ENCODE results near the gene FLII. TPM values are rescaled to one million over a fixed set of nuclear protein-coding genes. Genes with fewer than 3 reads are reported as not detected.
A peak's percentile ranks its signal among the peaks of the same experiment; 100 is the strongest.

Gene FLII
- total RNA-seq, 1 donor from 2014 or later: 294 TPM

GRCh38 chr17:18261659-18262058 lies 3.1 kb upstream of the FLII start:
- intact Hi-C loops (cut with DNase I): loop anchor here (2.0 kb wide), 3 partner anchors 37 to 77 kb away; partner anchors contain the start of genes LLGL1, SMCR8 and TOP3A
- DNase-seq (ENCODE audit: low spot score): no peak

GRCh38 chr17:18261146-18261515 lies 2.6 kb upstream of the FLII start:
- peak; percentile 94 for DNase-seq (ENCODE audit: low spot score)
- intact Hi-C loops (cut with DNase I): loop anchor here (2.0 kb wide), 3 partner anchors 36 to 76 kb away; partner anchors contain the start of genes LLGL1, SMCR8 and TOP3A

GRCh38 chr17:18260332-18261145 lies 2.0 kb upstream of the FLII start, which contains the start of gene MIEF2:
Gene MIEF2, plus strand, starts transcription at chr17:18260662. Its CDS starts 2,059 bp downstream, at chr17:18262721.
- intact Hi-C loops (cut with DNase I): loop anchor here (2.0 kb wide), 3 partner anchors 36 to 76 kb away; partner anchors contain the start of genes LLGL1, SMCR8 and TOP3A
- DNase-seq (ENCODE audit: low spot score): peak; percentile 98

DNA sequence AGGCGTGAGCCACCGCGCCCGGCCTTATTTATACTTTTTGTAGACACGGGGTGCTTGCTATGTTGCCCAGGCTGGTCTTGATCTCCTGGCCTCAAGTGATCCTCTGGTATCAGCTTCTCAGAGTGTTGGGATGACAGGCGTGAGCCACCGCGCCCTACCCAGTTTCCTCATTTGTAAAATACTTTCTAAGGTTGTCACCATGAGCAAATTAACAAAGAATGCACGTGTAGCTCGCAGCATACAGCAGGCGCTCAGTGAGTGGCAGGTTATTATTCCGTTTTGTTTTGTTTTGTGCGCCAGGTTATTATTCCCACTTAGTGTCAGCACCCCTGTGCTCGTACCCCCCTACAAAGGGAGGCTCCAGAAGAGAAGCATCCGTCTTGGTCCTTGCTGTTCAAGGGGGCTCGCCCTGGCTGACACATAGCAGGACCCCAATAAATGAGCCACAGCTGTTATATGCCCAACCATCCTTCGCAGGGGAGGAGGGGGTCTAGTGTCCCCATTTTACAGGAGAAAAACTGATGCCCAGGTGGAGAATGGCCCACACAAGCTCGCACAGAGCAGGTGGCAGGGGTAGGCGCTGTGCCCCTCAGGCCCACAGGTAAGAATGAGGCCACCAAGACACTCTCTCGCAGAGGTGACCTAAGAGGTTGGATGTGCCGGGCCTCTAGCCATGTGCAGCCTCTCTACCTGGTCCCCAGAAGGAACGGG lies 1.2 kb upstream of the FLII start:
- intact Hi-C loops (cut with DNase I): loop anchor here (2.0 kb wide), 3 partner anchors 35 to 75 kb away; partner anchors contain the start of genes LLGL1, SMCR8 and TOP3A

GRCh38 chr17:18257982-18258355 lies 569 bp downstream of the FLII start:
- intact Hi-C loops (cut with DNase I): no loop called here
- DNase-seq (ENCODE audit: low spot score): peak; percentile 90

More for the DNA sequence above, 1.2 kb upstream of the FLII start:
- no peak for DNase-seq (ENCODE audit: low spot score)

- intact Hi-C loops (cut with DNase I): no loop called here
- peak; percentile 87 for DNase-seq (ENCODE audit: low spot score)
Observed at GRCh38 chr17:18257268-18257981, 1.1 kb downstream of the FLII start.

GRCh38 chr17:18256776-18257175 lies 1.8 kb downstream of the FLII start:
- intact Hi-C loops (cut with DNase I): no loop called here

GRCh38 chr17:18256351-18256750 lies 2.2 kb downstream of the FLII start:
- intact Hi-C loops (cut with DNase I): no loop called here
- no peak for DNase-seq (ENCODE audit: low spot score)

More at GRCh38 chr17:18256776-18257175, 1.8 kb downstream of the FLII start:
- DNase-seq (ENCODE audit: low spot score): no peak

DNA sequence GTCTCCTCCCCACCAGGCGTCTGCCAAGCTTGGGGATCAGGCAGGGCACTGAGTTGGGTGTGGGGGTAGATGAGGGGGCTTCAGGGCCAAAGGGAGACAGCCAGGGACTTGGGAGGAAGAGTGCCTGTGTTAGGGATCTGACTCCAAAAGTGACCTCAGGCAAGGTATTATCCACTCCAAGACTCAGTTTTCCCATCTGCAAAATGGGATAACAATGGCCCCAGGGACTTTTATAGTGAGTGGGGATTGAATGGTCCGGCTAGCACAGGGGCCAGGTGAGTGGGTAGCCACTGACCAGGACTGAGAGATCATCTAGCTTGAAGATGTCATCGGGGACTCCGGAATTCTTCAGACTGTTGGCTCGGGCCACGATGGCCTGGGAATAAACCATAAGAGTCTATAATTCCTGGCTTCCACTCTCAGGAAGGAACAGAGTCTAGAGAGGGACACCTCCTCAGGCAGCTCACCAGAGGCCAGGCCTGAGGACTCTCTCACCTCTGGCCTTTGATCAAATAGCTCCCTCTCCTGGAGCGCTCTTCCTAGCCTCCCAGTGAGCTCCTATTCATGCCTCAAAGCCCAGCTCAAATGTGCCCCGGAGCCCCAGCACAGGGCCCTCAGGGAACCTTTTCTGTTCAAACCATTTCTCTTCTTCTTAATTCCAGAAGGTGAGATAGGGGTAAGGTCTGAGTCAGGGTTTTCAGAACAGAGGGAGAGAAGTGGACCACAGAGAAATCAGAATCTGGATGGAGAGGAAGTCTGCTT lies 3.5 kb downstream of the FLII start:
- intact Hi-C loops (cut with DNase I): no loop called here
- DNase-seq (ENCODE audit: low spot score): no peak

GRCh38 chr17:18253947-18254821 lies 4.4 kb downstream of the FLII start:
- intact Hi-C loops (cut with DNase I): no loop called here
- DNase-seq (ENCODE audit: low spot score): no peak

DNA sequence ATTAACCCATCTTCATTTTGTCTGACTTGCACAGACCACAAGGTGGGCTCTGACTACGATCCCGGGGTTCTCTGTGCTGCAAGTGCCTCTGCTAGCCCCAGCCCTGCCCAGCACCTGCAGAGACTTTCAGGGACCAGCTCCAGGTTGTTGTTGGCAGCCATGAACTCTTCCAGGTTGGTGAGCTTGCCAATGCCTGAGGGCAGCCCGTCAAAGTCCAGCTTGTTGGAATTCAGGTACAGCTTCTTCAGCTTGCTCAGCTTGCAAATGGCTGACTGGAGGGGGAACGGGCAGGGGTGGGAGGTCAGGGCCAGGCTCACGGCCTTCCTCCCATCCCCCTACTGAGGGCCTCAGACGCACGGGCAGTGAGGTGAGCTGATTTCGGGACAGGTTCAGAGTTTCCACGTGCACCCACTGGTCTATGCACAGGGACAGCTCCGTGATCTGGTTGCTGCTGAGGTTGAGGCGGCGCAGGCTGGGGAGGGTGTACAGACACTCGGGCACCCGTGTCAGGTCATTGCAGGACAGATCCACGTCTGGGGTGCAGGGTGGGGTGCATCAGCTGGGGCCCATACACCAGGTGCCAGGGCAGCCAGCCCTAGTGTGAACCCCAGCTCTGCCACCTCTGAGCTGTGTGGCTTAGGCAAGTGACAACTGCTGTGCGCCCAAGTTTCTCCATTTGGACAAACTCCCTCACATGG lies 5.2 kb downstream of the FLII start:
- intact Hi-C loops (cut with DNase I): no loop called here
- no peak for DNase-seq (ENCODE audit: low spot score)

- DNase-seq (ENCODE audit: low spot score): no peak
- intact Hi-C loops (cut with DNase I): no loop called here
Observed at GRCh38 chr17:18252160-18252559, 6.4 kb downstream of the FLII start.

DNA sequence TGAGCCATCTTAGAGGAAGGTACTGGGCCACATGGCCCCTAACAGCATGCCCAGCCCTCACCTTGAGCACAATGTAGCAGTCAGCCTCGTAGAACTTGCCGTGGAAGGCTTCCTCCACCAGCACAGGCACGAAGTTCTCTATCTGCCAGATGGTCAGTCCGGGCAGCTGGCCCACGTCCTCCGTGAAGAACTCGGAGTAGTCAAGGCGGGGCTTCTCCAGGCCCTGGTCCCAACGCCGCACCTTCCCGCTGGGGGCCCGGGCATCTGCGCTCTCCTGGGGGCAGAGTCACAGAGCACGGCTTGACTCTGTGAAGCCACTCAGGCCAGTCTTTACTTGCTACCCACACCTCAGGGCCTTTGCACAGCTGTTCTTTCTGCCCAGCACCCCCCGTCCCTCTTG lies 7.3 kb downstream of the FLII start:
- intact Hi-C loops (cut with DNase I): no loop called here
- DNase-seq (ENCODE audit: low spot score): no peak

DNA sequence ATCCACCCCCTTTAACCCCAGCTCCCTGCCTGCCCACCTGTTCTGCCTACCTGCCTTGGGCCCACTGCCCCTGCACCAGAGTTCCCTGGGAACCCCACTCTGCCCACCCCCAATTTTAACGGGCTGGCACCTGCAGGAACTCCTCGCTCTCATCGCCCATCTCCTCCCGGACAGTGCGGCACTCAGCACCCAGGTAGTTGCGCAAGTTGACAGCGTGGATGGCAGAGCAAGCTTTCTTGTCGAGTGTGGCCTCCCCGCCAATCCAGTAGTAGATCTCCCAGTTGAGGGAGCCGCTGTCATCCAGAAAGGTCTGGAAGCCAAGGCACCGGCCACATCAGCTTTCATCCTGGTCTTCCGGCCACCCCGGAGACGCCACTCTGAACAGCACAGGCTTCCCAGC lies 7.8 kb downstream of the FLII start:
- DNase-seq (ENCODE audit: low spot score): no peak
- intact Hi-C loops (cut with DNase I): no loop called here

DNA sequence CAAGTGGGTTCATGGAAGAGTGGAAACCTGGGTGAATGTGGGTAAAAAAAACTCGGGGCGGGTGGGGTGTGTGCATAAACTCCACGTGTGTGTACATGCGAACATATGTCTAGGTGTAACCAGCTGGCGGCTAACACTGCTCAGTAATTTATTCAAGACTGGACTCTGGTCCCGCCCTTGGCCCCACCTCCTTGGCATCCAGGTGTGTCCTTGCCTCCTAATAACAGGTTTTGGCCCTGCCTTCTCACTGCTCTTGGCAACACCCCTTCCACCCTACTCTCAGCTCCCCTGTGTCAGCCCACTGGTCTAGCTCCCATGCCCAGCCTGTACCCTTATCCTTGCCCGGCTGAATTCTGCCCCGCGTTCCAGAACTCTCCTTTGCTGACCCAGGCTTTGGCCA lies 8.3 kb downstream of the FLII start:
- intact Hi-C loops (cut with DNase I): no loop called here
- no peak for DNase-seq (ENCODE audit: low spot score)

GRCh38 chr17:18248811-18249210 lies 9.7 kb downstream of the FLII start:
- intact Hi-C loops (cut with DNase I): loop anchor here (5.0 kb wide), 1 partner anchor 68 kb away; the partner anchor contains the start of gene SMCR8
- no peak for DNase-seq (ENCODE audit: low spot score)

DNA sequence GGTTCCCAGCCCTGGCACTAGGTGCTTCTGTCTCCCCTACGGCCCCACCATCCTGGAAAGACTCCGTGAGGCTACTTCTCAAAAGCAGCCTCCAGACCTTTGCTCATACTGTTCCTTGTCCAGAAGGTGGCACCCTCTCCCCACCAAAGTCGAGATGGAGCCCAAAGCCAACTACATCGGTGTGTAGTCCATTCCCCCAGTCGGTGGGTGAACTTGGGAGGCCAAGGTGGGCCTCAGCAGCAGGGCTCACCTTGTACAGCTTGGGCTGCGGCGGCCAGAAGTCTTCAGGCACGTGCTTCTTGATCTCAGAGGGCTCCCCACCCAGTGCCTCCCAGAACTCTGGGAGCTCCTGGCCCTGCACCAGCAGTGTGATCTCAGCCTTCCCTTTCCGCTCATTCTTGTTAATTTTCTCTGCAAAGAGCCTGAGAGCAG lies 10.2 kb downstream of the FLII start:
- intact Hi-C loops (cut with DNase I): loop anchor here (5.0 kb wide), 1 partner anchor 69 kb away; the partner anchor contains the start of gene SMCR8
- no peak for DNase-seq (ENCODE audit: low spot score)
